ENCODE results near the gene SLCO2A1.

The SLCO2A1 gene

DNA sequence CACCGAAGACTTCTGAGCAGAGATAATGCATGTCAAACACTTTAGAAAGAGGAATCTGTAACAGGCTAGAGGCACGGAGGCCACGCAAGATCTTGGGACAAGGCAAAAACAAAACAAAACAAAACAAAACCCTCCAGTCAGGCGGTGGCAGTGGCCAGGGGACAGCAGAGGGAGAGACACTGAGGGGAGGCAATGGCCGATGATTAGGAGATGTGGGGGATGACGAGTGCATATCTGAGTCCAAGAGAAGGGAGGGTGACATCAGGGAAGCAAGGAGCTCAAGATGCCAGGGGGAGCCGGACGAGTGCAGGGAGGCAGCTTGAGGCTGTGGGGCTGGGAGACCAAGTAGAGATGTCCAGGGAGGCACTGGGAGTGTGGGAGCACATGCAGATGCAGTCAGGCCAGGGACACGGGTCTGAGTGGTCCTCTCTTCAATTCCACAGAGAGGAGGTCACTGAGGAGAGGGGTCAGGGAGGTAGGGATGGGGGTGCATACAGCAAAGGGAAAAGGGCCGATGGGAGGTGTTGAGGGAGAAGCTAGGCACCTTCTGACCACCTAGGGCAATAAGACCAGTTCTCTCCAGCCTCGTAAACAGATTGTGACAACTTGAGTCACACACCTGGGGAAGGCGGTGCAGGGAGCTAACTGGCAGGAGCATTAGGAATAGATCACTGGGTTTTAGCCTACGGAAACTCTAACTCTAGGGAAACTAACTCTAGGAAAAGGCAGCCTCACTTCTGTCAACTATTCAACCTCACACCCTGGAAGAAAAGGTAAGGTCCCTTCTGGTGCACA is 29.6 kb downstream of the SLCO2A1 start:
- DNase-seq (ENCODE audit: low spot score) = no peak

DNA sequence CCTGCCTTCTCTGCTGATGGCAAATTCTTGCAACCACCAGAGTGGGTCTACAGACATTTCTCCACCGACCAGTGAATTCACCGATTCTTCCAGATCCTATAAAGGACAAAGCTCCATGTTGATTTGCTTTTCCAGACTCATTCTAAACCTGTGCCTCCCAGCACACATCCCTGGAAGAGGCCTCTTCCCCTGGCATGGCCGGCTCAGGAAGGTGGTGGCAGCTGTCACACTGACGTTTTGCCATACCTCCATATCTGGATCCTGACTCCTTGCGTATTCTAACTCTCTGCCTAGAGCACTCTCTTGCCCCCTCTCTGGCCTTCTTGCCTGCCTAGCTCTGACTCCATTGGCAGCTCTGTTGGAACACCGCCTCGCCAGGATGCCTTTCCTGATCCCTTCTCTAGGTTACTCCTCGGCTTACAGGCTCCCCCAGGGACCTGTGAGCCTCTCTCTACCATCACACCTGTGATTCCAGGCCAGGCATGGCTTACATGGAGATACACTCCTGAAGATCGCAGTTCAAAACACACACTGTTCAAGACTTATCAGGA is 31.0 kb downstream of the SLCO2A1 start:
- no peak for DNase-seq (ENCODE audit: low spot score)

DNA sequence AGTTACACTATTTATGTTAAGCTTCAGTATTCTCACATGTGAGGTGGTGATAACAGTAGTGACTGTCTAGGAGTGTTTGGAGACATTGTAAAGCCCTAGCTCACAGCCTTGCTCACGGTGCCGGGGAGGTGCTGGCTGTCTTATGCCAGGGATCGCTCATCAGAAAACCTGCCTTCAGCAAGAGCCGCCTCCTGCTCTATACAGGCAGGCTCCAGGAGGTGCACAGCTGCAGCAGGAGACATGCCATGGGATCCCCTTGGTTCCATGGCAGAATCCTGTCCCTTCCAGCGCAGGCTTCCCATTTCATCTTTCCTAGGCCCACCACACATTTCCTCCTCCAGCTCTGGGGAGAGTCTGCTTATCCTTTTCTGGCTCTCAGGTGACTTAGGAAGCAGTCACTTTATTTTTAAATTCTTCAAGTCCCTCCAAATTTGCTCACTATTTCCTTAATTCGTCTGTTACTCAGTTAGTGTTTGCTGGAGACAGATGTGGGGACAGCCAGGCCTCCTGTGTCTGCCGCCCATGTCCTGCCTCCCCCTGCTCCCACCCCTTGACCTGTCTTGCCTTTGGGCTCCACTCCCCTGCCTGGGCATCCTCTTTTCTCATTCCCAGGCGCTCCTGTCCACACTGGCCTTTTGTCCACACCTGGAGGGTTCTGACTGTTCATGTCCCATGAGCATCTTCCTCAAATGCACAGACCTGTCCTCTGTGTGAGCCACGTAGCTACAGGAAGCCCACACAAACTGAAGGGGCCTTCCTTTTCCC is 31.7 kb downstream of the SLCO2A1 start:
- DNase-seq (ENCODE audit: low spot score) = no peak

- DNase-seq (ENCODE audit: low spot score) = no peak
Observed at GRCh38 chr3:133996996-133997395, 32.7 kb downstream of the SLCO2A1 start.

GRCh38 chr3:133996251-133996661 is 33.5 kb downstream of the SLCO2A1 start:
- DNase-seq (ENCODE audit: low spot score) = no peak

GRCh38 chr3:133995264-133995663 is 34.5 kb downstream of the SLCO2A1 start:
- no peak for DNase-seq (ENCODE audit: low spot score)

DNA sequence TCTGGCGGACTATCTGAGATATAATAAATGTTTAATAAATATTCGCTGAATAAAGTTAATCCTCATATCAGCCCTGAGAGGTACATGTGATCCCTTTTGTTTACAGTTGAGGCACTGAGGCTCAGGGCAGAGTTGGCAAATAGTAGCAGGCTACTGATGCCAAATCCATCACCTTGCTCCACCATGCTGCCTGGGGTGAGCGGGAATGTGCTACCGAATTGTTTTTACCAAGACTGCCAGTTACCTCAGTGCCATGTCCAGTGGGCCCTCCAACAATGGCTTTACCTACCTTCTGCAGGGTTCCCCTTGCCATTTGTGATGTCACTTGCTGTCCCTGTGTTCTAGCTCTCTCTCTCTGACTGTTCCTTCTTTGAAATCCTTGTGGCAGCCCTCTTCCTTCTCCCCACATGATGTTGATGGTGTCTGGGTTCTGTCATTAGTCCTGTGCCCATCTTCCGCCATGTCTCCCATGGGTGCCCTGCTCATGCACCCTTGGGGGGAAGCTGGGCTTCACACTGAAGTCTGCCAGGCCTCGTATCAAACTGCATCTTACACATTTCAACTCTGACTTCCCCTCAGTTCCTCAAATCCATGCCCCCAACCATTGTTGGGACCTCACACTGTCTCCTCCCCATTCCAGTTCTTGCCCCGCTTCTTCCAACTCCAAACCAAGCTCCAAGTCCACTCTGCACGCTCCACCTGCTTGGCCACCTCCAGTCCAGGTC is 35.4 kb downstream of the SLCO2A1 start:
- no peak for DNase-seq (ENCODE audit: low spot score)

DNA sequence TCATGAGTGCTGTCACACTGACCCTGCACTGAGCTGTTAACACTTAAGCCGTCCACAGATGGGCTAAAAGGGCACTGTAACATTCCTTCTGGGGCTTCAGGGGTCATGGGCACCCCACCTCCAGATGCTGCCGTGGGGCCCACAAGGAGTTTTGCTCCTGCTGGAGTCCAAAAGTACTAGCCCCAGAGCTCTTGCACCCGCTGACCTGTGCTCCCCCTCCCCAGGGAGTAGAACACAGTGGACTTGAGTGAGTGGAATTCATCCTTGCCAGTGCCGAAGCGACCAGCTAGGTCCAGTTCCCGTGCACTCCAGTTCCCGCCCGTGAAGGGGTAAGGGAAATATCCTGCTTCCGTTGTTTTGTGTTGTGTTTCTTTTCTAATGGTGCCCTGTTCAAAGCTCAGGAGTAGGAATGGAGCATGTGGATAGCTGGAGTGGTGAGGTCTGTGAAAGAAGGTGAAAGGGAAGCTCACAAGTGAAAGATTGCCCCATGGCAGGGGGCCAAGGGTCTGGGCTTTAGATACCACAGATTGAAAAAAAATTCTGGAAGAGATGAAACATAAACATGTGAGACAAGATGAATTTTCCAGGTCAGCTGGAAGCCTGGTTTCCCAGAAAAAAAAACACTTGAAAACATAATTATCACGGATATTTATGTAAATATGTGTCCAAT is 36.6 kb downstream of the SLCO2A1 start:
- DNase-seq (ENCODE audit: low spot score) = no peak

DNA sequence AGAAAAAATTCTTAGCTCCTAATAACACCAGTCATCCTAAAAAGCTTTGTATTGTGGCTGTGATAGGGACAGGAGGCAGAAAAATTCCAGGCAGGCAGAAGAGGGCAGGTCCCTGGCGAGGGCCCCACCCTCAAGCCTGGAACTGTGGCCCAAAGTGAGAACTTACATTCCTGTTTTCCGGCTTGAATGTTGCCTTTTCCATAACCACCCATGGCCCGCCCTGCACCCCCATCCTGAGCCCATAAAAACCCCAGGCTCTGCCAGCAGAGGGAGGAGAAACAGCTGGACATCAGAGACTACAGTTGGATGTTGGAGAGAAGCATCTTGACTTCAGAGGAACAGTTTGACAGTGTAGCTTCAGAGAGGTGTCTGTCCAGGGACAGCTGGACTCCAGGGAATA is 37.3 kb downstream of the SLCO2A1 start:
- no peak for DNase-seq (ENCODE audit: low spot score)

DNA sequence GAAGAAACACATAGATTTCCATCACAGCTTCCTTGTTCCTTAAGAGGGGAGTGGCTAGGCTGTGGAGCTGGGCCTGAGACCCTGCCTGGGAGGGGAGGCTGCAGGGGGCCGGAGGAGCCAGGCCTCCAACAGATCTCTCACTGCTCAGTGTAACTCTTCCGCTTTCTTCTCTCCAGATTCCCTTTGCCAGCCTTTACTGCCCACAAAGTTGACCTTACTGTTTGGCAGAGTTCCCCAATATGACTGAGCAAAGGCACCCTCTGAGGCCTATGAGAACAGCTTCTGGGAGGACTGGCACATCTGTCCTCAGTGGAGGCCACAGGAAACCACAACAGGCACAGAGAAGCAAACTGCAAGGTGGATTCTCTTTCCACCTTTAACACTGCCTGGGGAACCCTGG is 38.1 kb downstream of the SLCO2A1 start:
- no peak for DNase-seq (ENCODE audit: low spot score)

GRCh38 chr3:133991209-133991608 is 38.5 kb downstream of the SLCO2A1 start:
- no peak for DNase-seq (ENCODE audit: low spot score)

GRCh38 chr3:133989936-133990702 is 39.6 kb downstream of the SLCO2A1 start:
- DNase-seq (ENCODE audit: low spot score) = no peak

- DNase-seq (ENCODE audit: low spot score) = no peak
Observed at GRCh38 chr3:133988631-133989161, 41.0 kb downstream of the SLCO2A1 start.

GRCh38 chr3:133987948-133988484 is 41.7 kb downstream of the SLCO2A1 start:
- no peak for DNase-seq (ENCODE audit: low spot score)

GRCh38 chr3:133987136-133987535 is 42.6 kb downstream of the SLCO2A1 start:
- DNase-seq (ENCODE audit: low spot score) = no peak

- no peak for DNase-seq (ENCODE audit: low spot score)
Observed at GRCh38 chr3:133986311-133986710, 43.4 kb downstream of the SLCO2A1 start.

DNA sequence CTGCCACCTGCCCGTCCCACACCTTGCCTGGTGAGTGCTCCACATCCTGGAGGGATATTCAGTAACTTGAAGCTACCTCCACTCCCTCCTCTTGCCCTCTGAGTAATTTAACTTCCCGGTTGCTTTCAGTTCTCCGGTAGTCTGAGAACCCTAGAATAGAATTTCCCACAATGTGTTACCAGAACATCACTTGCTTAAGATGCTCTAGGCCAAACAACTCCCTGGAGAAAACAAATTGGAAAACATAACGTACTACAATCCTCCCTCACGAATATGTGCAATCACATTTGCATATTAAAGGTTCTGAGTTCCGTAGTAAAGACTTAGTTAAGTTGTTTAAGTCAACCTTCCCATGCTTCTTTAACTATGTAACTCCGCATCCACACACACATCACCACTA is 44.8 kb downstream of the SLCO2A1 start:
- DNase-seq (ENCODE audit: low spot score) = no peak

GRCh38 chr3:133983576-133984560 is 45.9 kb downstream of the SLCO2A1 start:
- no peak for DNase-seq (ENCODE audit: low spot score)

DNA sequence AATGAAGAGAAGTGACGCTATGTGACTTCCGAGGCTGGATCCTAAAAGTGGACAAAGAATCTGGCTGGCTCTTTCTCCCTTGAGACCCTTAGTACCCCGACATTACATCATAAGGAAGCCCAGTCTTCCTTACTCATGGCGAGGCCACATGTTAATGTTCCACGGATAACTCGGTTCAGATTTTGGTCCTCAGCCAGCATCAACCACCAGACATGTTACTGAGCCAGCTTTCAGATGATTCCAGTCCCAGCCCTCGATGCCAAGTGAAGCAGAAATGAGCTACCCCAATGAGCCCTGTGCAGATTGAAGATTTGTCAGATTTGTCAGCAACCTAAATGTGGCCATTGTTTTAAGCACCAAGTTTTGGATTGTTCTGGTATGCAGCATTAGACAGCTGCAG is 46.6 kb downstream of the SLCO2A1 start:
- DNase-seq (ENCODE audit: low spot score) = no peak

Data from HuH-7.5 (cell line).